Activated gamma-delta T cell (primary cell): ENCODE results near the gene TMC5.
"Not testable (repeated sequence)": the region's sequence is repeated elsewhere in the genome, so short reads cannot be mapped to it uniquely, and the experiment has no call there.

Experiments
- DNase-seq: peaks from one replicate; lab custom pipeline; 2025; lab: John Stamatoyannopoulos, UW

Gene TMC5

GRCh38 chr16:19542138-19542821 lies 124.6 kb downstream of the TMC5 start:
- no peak for DNase-seq

GRCh38 chr16:19543278-19543996 lies 125.8 kb downstream of the TMC5 start:
- not testable (repeated sequence) for DNase-seq

- DNase-seq = no peak
Observed at GRCh38 chr16:19548144-19548543, 130.5 kb downstream of the TMC5 start.
